B cell (primary cell): ENCODE data around the gene GRIP2.

Experiments used
- CTCF ChIP-seq: fragments of 200-600 bp; IDR thresholded peaks from one replicate; pipeline ENCODE4 v1.8.0; 2022; ENCODE audit warnings: antibody characterized with exemption, mild to moderate bottlenecking
- EZH2 ChIP-seq: IDR thresholded peaks from 2 replicates; pipeline ENCODE4 v1.6.1; 2012; ENCODE audit warnings: borderline replicate concordance, low read depth, mild to moderate bottlenecking, moderate library complexity, low read length; ENCODE audit not compliant: insufficient read depth, poor library complexity, severe bottlenecking

- TF ChIP-seq CTCF = no peak
- TF ChIP-seq EZH2 = no peak
Measured at GRCh38 chr3:14542656-14543055, 2.5 kb upstream of the GRIP2 start.
